Uterus (tissue), 2 donors: ENCODE results near the gene PCNX1.

ENCODE experiments used
- POLR2A ChIP-seq, 2 donors: fragments of 450-650 bp; IDR thresholded peaks; one replicate each; pipeline ENCODE4 v1.6.1; 2016; ENCODE audit warnings: antibody characterized with exemption in 2 of 2, mild to moderate bottlenecking in 1 of 2, moderate library complexity in 1 of 2
- TF ChIP-seq, protein P1 (sequence below), 4 experiments: fragments of 200-600 bp in 2 of 4; fragments of 450-650 bp in 2 of 4; sonication (generic) in 2 of 4; IDR thresholded peaks; one replicate each; pipeline ENCODE4 v1.5.1; 2016 to 2019; ENCODE audit warnings: antibody characterized with exemption in 4 of 4, mild to moderate bottlenecking in 2 of 4, moderate library complexity in 1 of 4

DNA sequence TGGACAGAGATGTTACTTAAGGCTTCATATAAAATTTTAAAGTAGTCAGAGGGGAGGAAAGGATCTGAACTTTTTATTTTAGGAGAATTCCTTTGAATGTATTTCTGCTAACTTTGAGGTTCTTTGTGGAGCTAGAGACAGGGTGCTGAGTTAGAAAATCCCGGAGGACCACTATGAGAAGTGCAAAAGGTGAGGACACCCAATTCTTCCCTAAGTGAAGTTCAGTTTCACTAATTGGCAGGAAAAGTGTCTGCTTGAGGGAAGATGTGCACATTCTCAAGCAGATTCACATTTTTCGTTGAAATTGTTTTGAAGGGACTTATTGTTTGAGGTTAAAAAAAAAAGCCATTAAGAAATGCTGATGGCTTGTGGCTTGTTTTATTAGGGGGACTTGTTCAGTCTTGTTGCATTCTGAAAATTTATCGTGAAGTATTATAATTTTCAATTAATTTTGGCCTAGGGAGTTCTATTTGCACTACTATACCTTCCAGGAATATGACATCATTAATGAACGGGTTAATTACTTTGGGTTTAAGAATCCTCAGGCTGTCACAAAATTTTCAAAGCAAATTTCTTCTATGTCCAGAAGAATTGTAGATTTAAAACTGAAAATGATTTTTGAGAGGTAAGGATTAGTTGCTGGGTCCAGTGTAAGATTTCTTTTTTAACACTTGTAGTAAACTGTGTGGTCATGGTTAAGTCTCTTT lies 1.8 kb downstream of the PCNX1 start:
- TF ChIP-seq, protein P1, sequence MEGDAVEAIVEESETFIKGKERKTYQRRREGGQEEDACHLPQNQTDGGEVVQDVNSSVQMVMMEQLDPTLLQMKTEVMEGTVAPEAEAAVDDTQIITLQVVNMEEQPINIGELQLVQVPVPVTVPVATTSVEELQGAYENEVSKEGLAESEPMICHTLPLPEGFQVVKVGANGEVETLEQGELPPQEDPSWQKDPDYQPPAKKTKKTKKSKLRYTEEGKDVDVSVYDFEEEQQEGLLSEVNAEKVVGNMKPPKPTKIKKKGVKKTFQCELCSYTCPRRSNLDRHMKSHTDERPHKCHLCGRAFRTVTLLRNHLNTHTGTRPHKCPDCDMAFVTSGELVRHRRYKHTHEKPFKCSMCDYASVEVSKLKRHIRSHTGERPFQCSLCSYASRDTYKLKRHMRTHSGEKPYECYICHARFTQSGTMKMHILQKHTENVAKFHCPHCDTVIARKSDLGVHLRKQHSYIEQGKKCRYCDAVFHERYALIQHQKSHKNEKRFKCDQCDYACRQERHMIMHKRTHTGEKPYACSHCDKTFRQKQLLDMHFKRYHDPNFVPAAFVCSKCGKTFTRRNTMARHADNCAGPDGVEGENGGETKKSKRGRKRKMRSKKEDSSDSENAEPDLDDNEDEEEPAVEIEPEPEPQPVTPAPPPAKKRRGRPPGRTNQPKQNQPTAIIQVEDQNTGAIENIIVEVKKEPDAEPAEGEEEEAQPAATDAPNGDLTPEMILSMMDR (IDR thresholded peaks at IDR 0.05) = no peak
- TF ChIP-seq POLR2A (IDR thresholded peaks at IDR 0.05) = no peak
